Stimulated activated effector memory CD8-positive, alpha-beta T cell treated with anti-CD3 and anti-CD28 coated beads, Interleukin-12 subunit alpha, Interleukin-12 subunit beta, amount 100 ng/mL, for 72 hours (primary cell): ENCODE data around the gene DPP6.
"Not testable (repeated sequence)": the region's sequence is repeated elsewhere in the genome, so short reads cannot be mapped to it uniquely, and the experiment has no call there.

Experiments used
- ATAC-seq: fragments of 150-1000 bp; cut with Tn5 transposase; 2 replicates; pipeline ENCODE4 v1.10.0; 2021
- DNase-seq, 2 donors: peaks; one replicate each; pipeline ENCODE4 v3.0.0; 2021 to 2022; ENCODE audit warnings: low spot score in 2 of 2
- H3K27ac Mint-ChIP-seq: one replicate; pipeline ENCODE4 v1.8.0; 2022; ENCODE audit warnings: mild to moderate bottlenecking, mixed read lengths
- H3K36me3 Mint-ChIP-seq: one replicate; pipeline ENCODE4 v1.8.0; 2022; ENCODE audit warnings: mild to moderate bottlenecking, mixed read lengths
- H3K4me1 Mint-ChIP-seq: one replicate; pipeline ENCODE4 v1.8.0; 2022; ENCODE audit warnings: mixed read lengths
- H3K4me3 Mint-ChIP-seq: one replicate; pipeline ENCODE4 v1.8.0; 2022; ENCODE audit warnings: mild to moderate bottlenecking, mixed read lengths
- H3K9me3 Mint-ChIP-seq: one replicate; pipeline ENCODE4 v1.8.0; 2022; ENCODE audit warnings: mixed read lengths

Gene DPP6

GRCh38 chr7:154919344-154920225 is 867.4 kb downstream of the DPP6 start:
- H3K36me3 Mint-ChIP-seq, result no peaks in the 10 kb centered on the region
- no peaks in the 10 kb centered on the region for H3K9me3 Mint-ChIP-seq
- H3K4me3 Mint-ChIP-seq, result no peak overlapping the region
- no peaks in the 10 kb centered on the region for H3K4me1 Mint-ChIP-seq
- DNase-seq, result no peak
- no peak for ATAC-seq
- H3K27ac Mint-ChIP-seq, result no peak overlapping the region

GRCh38 chr7:154922472-154922871 is 870.3 kb downstream of the DPP6 start:
- not testable (repeated sequence) for DNase-seq, H3K36me3 Mint-ChIP-seq, ATAC-seq, H3K9me3 Mint-ChIP-seq, H3K27ac Mint-ChIP-seq, H3K4me3 Mint-ChIP-seq, H3K4me1 Mint-ChIP-seq

GRCh38 chr7:154927624-154928125 is 875.5 kb downstream of the DPP6 start:
- Mint-ChIP-seq H3K4me3 (peak overlapping the region; percentile 92), H3K9me3 (no peaks in the 10 kb centered on the region), H3K36me3 (no peaks in the 10 kb centered on the region), H3K27ac (peak overlapping the region; percentile 93), H3K4me1 (peaks cover 19% of the 10 kb centered on the region)
- ATAC-seq (peak; percentile 68), DNase-seq (peak; percentile 61 to 81)

GRCh38 chr7:154928136-154929005 is 876.2 kb downstream of the DPP6 start:
- DNase-seq, result peak; percentile 24 to 73
- Mint-ChIP-seq H3K4me3 (peak overlapping the region; percentile 92), H3K36me3 (no peaks in the 10 kb centered on the region), H3K27ac (peak overlapping the region; percentile 93), H3K4me1 (peaks cover 19% of the 10 kb centered on the region), H3K9me3 (no peaks in the 10 kb centered on the region)
- ATAC-seq, result peak; percentile 79

GRCh38 chr7:154929006-154929726 is 877.0 kb downstream of the DPP6 start:
- Mint-ChIP-seq H3K27ac (peak overlapping the region; percentile 93), H3K9me3 (no peaks in the 10 kb centered on the region), H3K36me3 (no peaks in the 10 kb centered on the region), H3K4me1 (peaks cover 19% of the 10 kb centered on the region), H3K4me3 (peak overlapping the region; percentile 92)
- DNase-seq (no peak), ATAC-seq (no peak)

- Mint-ChIP-seq H3K4me3 (no peak overlapping the region), H3K27ac (no peak overlapping the region), H3K4me1 (peaks cover 19% of the 10 kb centered on the region), H3K36me3 (no peaks in the 10 kb centered on the region), H3K9me3 (peaks cover 3% of the 10 kb centered on the region)
- DNase-seq (peak in 1 of 2 donors; percentile 13), ATAC-seq (no peak)
Observed at GRCh38 chr7:154931906-154932305, 879.7 kb downstream of the DPP6 start.

- not testable (repeated sequence) for H3K27ac Mint-ChIP-seq, DNase-seq, H3K4me1 Mint-ChIP-seq, ATAC-seq, H3K9me3 Mint-ChIP-seq, H3K4me3 Mint-ChIP-seq, H3K36me3 Mint-ChIP-seq
Observed at GRCh38 chr7:154934353-154934952, 882.3 kb downstream of the DPP6 start.

GRCh38 chr7:154937837-154938236 is 885.6 kb downstream of the DPP6 start:
- peaks cover 3% of the 10 kb centered on the region for H3K9me3 Mint-ChIP-seq
- peaks cover 5% of the 10 kb centered on the region for H3K36me3 Mint-ChIP-seq
- no peak overlapping the region for H3K27ac Mint-ChIP-seq
- ATAC-seq (no peak), DNase-seq (no peak)
- no peaks in the 10 kb centered on the region for H3K4me1 Mint-ChIP-seq
- H3K4me3 Mint-ChIP-seq, result no peak overlapping the region

GRCh38 chr7:154942691-154943090 is 890.5 kb downstream of the DPP6 start:
- Mint-ChIP-seq H3K27ac (peak overlapping the region; percentile 10), H3K36me3 (peaks cover 53% of the 10 kb centered on the region), H3K4me3 (no peak overlapping the region), H3K4me1 (no peaks in the 10 kb centered on the region), H3K9me3 (no peaks in the 10 kb centered on the region)
- ATAC-seq, result no peak
- DNase-seq, result no peak
